Vagina (tissue), 2 donors: ENCODE results near the gene MCM9.

Experiments
- POLR2A ChIP-seq, 2 donors: fragments of 450-650 bp; IDR thresholded peaks; one replicate each; pipeline ENCODE4 v1.6.1; 2017; ENCODE audit warnings: antibody characterized with exemption in 2 of 2, mild to moderate bottlenecking in 2 of 2, moderate library complexity in 2 of 2
- POLR2AphosphoS5 ChIP-seq, 2 donors: sonication (generic); formaldehyde crosslinking; IDR thresholded peaks; one replicate each; pipeline ENCODE4 v1.9.0; 2017; ENCODE audit warnings: antibody characterized with exemption in 2 of 2, mild to moderate bottlenecking in 2 of 2, low read depth in 1 of 2; ENCODE audit not compliant: insufficient read depth in 1 of 2

GRCh38 chr6:118770112-118770788, 164.7 kb downstream of the MCM9 start:
- TF ChIP-seq POLR2A (IDR thresholded peaks at IDR 0.05) (no peak), POLR2AphosphoS5 (IDR thresholded peaks at IDR 0.05; ENCODE audit: insufficient read depth in 1 of 2, low read depth in 1 of 2) (no peak)
